ENCODE measurements around the gene ACSBG1. TPM values are rescaled to one million over a fixed set of nuclear protein-coding genes. Genes with fewer than 3 reads are reported as not detected.

ACSBG1 gene
- total RNA-seq, 4 donors from 2014 or later = not detected

GRCh38 chr15:78120523-78120922 lies 113.8 kb downstream of the ACSBG1 start:
- DNase-seq (ENCODE audit: low spot score) (no peak), ATAC-seq (ENCODE audit: low FRiP score) (no peak)
- TF ChIP-seq CTCF (IDR thresholded peaks at IDR 0.05) = no peak

Other genes with a start within 250 kb of the ACSBG1 start
- 100 to 1,000 TPM in 2 of 4 donors, 10 to 100 TPM in 2; 50.3 to 134 (median 95.5) TPM for gene TBC1D2B, start 156.9 kb downstream of the ACSBG1 start, total RNA-seq
- not detected for gene SH2D7, start 142.0 kb downstream of the ACSBG1 start, total RNA-seq
- 1 to 10 TPM; 1.4 to 5.6 (median 3.1) TPM for gene CIB2, start 103.1 kb downstream of the ACSBG1 start, total RNA-seq
- 10 to 100 TPM; 67.4 to 94.5 (median 70.0) TPM for gene IDH3A, start 85.2 kb downstream of the ACSBG1 start, total RNA-seq
- 10 to 100 TPM; 19.0 to 88.6 (median 28.9) TPM for gene DNAJA4, start 30.0 kb upstream of the ACSBG1 start, total RNA-seq
- gene SKIC8, start 65.0 kb upstream of the ACSBG1 start, total RNA-seq = 10 to 100 TPM; 40.1 to 72.4 (median 65.4) TPM
- gene CRABP1, start 105.8 kb upstream of the ACSBG1 start, total RNA-seq = 1 to 10 TPM in 1 of 4 donors, not detected in 3; 1.6 TPM
- gene IREB2, start 203.7 kb upstream of the ACSBG1 start, total RNA-seq = 10 to 100 TPM; 24.0 to 46.5 (median 33.2) TPM